CD4-positive, alpha-beta T cell treated with Interleukin-6 for 4 hours (primary cell): Measurements from ENCODE around the gene ZIC2.
"Not testable (repeated sequence)": the region's sequence is repeated elsewhere in the genome, so short reads cannot be mapped to it uniquely, and the experiment has no call there.

Experiments
- DNase-seq: peaks from one replicate; pipeline ENCODE4 v3.0.0-alpha.2; 2020; ENCODE audit warnings: mixed read lengths

Gene ZIC2

GRCh38 chr13:100032642-100033041 is 51.1 kb downstream of the ZIC2 start:
- not testable (repeated sequence) for DNase-seq

- DNase-seq, result no peak
Observed at GRCh38 chr13:100035936-100036335, 54.4 kb downstream of the ZIC2 start.
